H1 (cell line): ENCODE results near the gene SFMBT2. TPM values are rescaled to one million over a fixed set of nuclear protein-coding genes. Genes with fewer than 3 reads are reported as not detected.

Experiments
- CTCF ChIA-PET: fragments of 300-600 bp; sonication (Branson Sonifier 250); formaldehyde crosslinking; loops from one replicate; lab custom pipeline; 2021; ENCODE audit not compliant: partially characterized antibody; lab: Charles Lee
- POLR2A ChIA-PET: fragments of 300-600 bp; sonication (Branson Sonifier 250); formaldehyde crosslinking; loops from one replicate; lab custom pipeline; 2021; ENCODE audit warnings: inconsistent platforms; ENCODE audit not compliant: partially characterized antibody; lab: Charles Lee
- DNase-seq, 2 experiments: peaks; one replicate each; pipeline versions ENCODE4 v3.0.0 to v3.0.0-alpha.2; 2010 to 2022; ENCODE audit warnings: low spot score in 2 of 2, low read depth in 1 of 2, mixed read lengths in 1 of 2
- FAIRE-seq: peaks from 2 replicates; lab custom pipeline; 2011; peaks lifted over from hg19 to GRCh38; lab: Jason Lieb, UNC
- H2AFZ ChIP-seq: 2 replicates; pipeline ENCODE4 v1.8.1; 2012; ENCODE audit warnings: low read length, inconsistent platforms
- H2AK5ac ChIP-seq: 2 replicates; pipeline ENCODE4 v1.6.1; 2013; ENCODE audit warnings: low read depth, low read length
- H2BK120ac ChIP-seq: replicated peaks from 2 replicates; pipeline ENCODE3; 2013; ENCODE audit warnings: low read depth, low read length, inconsistent platforms
- H2BK12ac ChIP-seq: 2 replicates; pipeline ENCODE4 v1.6.1; 2013; ENCODE audit warnings: low read depth, low read length
- H2BK15ac ChIP-seq: 2 replicates; pipeline ENCODE4 v1.6.1; 2013; ENCODE audit warnings: low read length
- H2BK20ac ChIP-seq: 2 replicates; pipeline ENCODE4 v1.6.1; 2013; ENCODE audit warnings: low read length
- H2BK5ac ChIP-seq: 2 replicates; pipeline ENCODE4 v1.6.1; 2013; ENCODE audit warnings: low read depth, low read length
- H3K14ac ChIP-seq: 2 replicates; pipeline ENCODE4 v1.6.1; 2013; ENCODE audit warnings: inconsistent platforms; ENCODE audit not compliant: insufficient read length
- H3K18ac ChIP-seq: 2 replicates; pipeline ENCODE4 v1.6.1; 2013; ENCODE audit warnings: low read length; ENCODE audit errors: extremely low read depth
- H3K23ac ChIP-seq: 2 replicates; pipeline ENCODE4 v1.6.1; 2013; ENCODE audit warnings: inconsistent platforms; ENCODE audit not compliant: insufficient read length
- H3K23me2 ChIP-seq: 2 replicates; pipeline ENCODE4 v1.6.1; 2013; ENCODE audit warnings: low read depth, low read length
- H3K27ac ChIP-seq: 2 replicates; pipeline ENCODE4 v1.6.1; 2011; ENCODE audit warnings: low read depth, low read length, inconsistent platforms
- H3K27me3 ChIP-seq, 4 experiments: replicated peaks in 1 of 4; 1 replicate in 1 of 4; 2 replicates in 3 of 4; pipeline versions ENCODE4 v1.6.1 to v1.8.1; 2011 to 2013; ENCODE audit warnings: low read length in 3 of 4, mild to moderate bottlenecking in 3 of 4, inconsistent platforms in 2 of 4, mixed read lengths in 2 of 4, moderate library complexity in 1 of 4; ENCODE audit not compliant: control insufficient read depth in 3 of 4, insufficient read depth in 3 of 4; ENCODE audit errors: extremely low read depth in 1 of 4
- H3K36me3 ChIP-seq, 4 experiments: 2 replicates each; pipeline versions ENCODE4 v1.6.1 to v1.8.1; 2011 to 2013; ENCODE audit warnings: mild to moderate bottlenecking in 4 of 4, low read length in 3 of 4, moderate library complexity in 2 of 4, control low read depth in 1 of 4, inconsistent platforms in 1 of 4; ENCODE audit not compliant: insufficient read depth in 4 of 4, control insufficient read depth in 2 of 4
- H3K4ac ChIP-seq: replicated peaks from 2 replicates; pipeline ENCODE3; 2013; ENCODE audit warnings: low read length, low read depth, mixed read lengths, inconsistent platforms; ENCODE audit not compliant: insufficient read length
- H3K4me1 ChIP-seq, 4 experiments: replicated peaks in 1 of 4; 1 replicate in 1 of 4; 2 replicates in 3 of 4; pipeline versions ENCODE4 v1.6.1 to v1.8.1; 2011 to 2013; ENCODE audit warnings: low read length in 3 of 4, inconsistent platforms in 2 of 4, mixed read lengths in 1 of 4; ENCODE audit not compliant: insufficient read depth in 4 of 4, control insufficient read depth in 3 of 4
- H3K4me2 ChIP-seq, 2 experiments: 2 replicates each; pipeline versions ENCODE4 v1.6.1 to v1.8.1; 2011 to 2013; ENCODE audit warnings: low read depth in 2 of 2, low read length in 2 of 2, control low read depth in 1 of 2, inconsistent platforms in 1 of 2, mild to moderate bottlenecking in 1 of 2; ENCODE audit not compliant: insufficient read depth in 1 of 2
- H3K4me3 ChIP-seq, 4 experiments: fragments of 200-600, 300-600 bp in 1 of 4; sonication (generic), shearing (Covaris generic), sonication (Bioruptor Twin) in 1 of 4; 2 replicates each; pipeline versions ENCODE4 v1.5.1 to v1.8.1; 2011 to 2016; ENCODE audit warnings: low read length in 4 of 4, low read depth in 3 of 4, control low read depth in 2 of 4, inconsistent platforms in 2 of 4, mild to moderate bottlenecking in 2 of 4, mixed read lengths in 1 of 4, moderate library complexity in 1 of 4; ENCODE audit not compliant: insufficient read depth in 2 of 4; ENCODE audit errors: extremely low read depth in 1 of 4
- H3K56ac ChIP-seq: replicated peaks from 2 replicates; pipeline ENCODE3; 2013; ENCODE audit warnings: low read depth, mild to moderate bottlenecking, mixed read lengths, low read length, inconsistent platforms; ENCODE audit not compliant: insufficient read length
- H3K79me1 ChIP-seq: 2 replicates; pipeline ENCODE4 v1.6.1; 2013; ENCODE audit warnings: low read depth, low read length, control low read depth
- H3K79me2 ChIP-seq, 2 experiments: 2 replicates each; pipeline versions ENCODE4 v1.6.1 to v1.8.1; 2012 to 2013; ENCODE audit warnings: low read length in 2 of 2, mild to moderate bottlenecking in 2 of 2, inconsistent platforms in 1 of 2; ENCODE audit not compliant: insufficient read depth in 2 of 2, control insufficient read depth in 1 of 2
- H3K9ac ChIP-seq, 4 experiments: replicated peaks in 1 of 4; 1 replicate in 1 of 4; 2 replicates in 3 of 4; pipeline versions ENCODE4 v1.6.1 to v1.8.1; 2011 to 2013; ENCODE audit warnings: low read depth in 3 of 4, low read length in 3 of 4, control low read depth in 2 of 4, mild to moderate bottlenecking in 2 of 4, moderate library complexity in 2 of 4, inconsistent platforms in 1 of 4; ENCODE audit errors: extremely low read depth in 1 of 4
- H3K9me3 ChIP-seq, 2 experiments: 2 replicates each; pipeline versions ENCODE4 v1.6.1 to v1.8.1; 2012 to 2013; ENCODE audit warnings: mild to moderate bottlenecking in 2 of 2, moderate library complexity in 2 of 2, control low read depth in 1 of 2, inconsistent platforms in 1 of 2, low read depth in 1 of 2, low read length in 1 of 2, mixed read lengths in 1 of 2; ENCODE audit not compliant: insufficient read depth in 2 of 2
- H4K20me1 ChIP-seq, 2 experiments: replicated peaks in 1 of 2; 2 replicates each; pipeline versions ENCODE3 to v1.8.1; 2011 to 2013; ENCODE audit warnings: inconsistent platforms in 2 of 2, low read length in 2 of 2, mild to moderate bottlenecking in 1 of 2; ENCODE audit not compliant: insufficient read depth in 2 of 2, control insufficient read depth in 1 of 2
- H4K5ac ChIP-seq: 2 replicates; pipeline ENCODE4 v1.6.1; 2013; ENCODE audit warnings: low read length, low read depth, mixed read lengths, inconsistent platforms; ENCODE audit not compliant: insufficient read length
- H4K8ac ChIP-seq: 2 replicates; pipeline ENCODE4 v1.8.0; 2013; ENCODE audit warnings: mild to moderate bottlenecking, moderate library complexity, low read length, inconsistent platforms; ENCODE audit not compliant: insufficient read depth; ENCODE audit errors: extremely low read depth
- H4K91ac ChIP-seq: replicated peaks from 2 replicates; pipeline ENCODE3; 2013; ENCODE audit warnings: low read length, mixed read lengths, inconsistent platforms; ENCODE audit not compliant: insufficient read length
- EP300 ChIP-seq, 2 experiments: IDR thresholded peaks; 1 replicate in 1 of 2; 2 replicates in 1 of 2; pipeline ENCODE4 v1.6.1; 2011 to 2012; ENCODE audit warnings: low read depth in 2 of 2, low read length in 2 of 2, mild to moderate bottlenecking in 2 of 2, borderline replicate concordance in 1 of 2, inconsistent platforms in 1 of 2, moderate library complexity in 1 of 2
- GTF2F1 ChIP-seq: IDR thresholded peaks from 2 replicates; pipeline ENCODE4 v1.6.1; 2012; ENCODE audit warnings: low read depth, low read length, improper control_type of control experiment, borderline replicate concordance
- MAFK ChIP-seq: IDR thresholded peaks from 2 replicates; pipeline ENCODE4 v1.6.1; 2012; ENCODE audit warnings: low read depth, mild to moderate bottlenecking, improper control_type of control experiment, low read length
- NRF1 ChIP-seq: IDR thresholded peaks from 2 replicates; pipeline ENCODE4 v1.6.1; 2011; ENCODE audit warnings: mild to moderate bottlenecking, low read depth, low read length, improper control_type of control experiment
- RFX5 ChIP-seq: IDR thresholded peaks from 2 replicates; pipeline ENCODE4 v1.6.1; 2011; ENCODE audit warnings: low read depth, low read length, improper control_type of control experiment, borderline replicate concordance
- SIRT6 ChIP-seq: IDR thresholded peaks from one replicate; pipeline ENCODE4 v1.7.1; 2012; ENCODE audit warnings: low read length, inconsistent platforms
- TAF1 ChIP-seq: IDR thresholded peaks from 2 replicates; pipeline ENCODE4 v1.6.1; 2011; ENCODE audit warnings: mild to moderate bottlenecking, low read depth, low read length
- WGBS, 2 experiments: shearing (Covaris generic) in 1 of 2; methylation state at CpG; one replicate each; pipeline versions ENCODE4 v1.1.6 to v1.1.7; 2013 to 2015; ENCODE audit warnings: low lambda C conversion rate in 2 of 2, mixed read lengths in 2 of 2, inconsistent platforms in 1 of 2, low coverage in 1 of 2, missing lambda C conversion rate in 1 of 2; ENCODE audit not compliant: insufficient replicate concordance in 2 of 2, insufficient coverage in 1 of 2, insufficient read length in 1 of 2; ENCODE audit errors: extremely low coverage in 1 of 2, missing lambda C conversion rate in 1 of 2; 5-methylcytosine and 5-hydroxymethylcytosine counted together
- polyA plus RNA-seq, 7 experiments: library from polyadenylated mRNA; depleted of rRNA in 3 of 7; stranded (reverse) in 5 of 7; unstranded in 2 of 7; fragments of >200 nt in 5 of 7; fragments of 200-250 nt in 2 of 7; gene quantifications; 1 replicate in 5 of 7; 2 replicates in 1 of 7; 4 replicates in 1 of 7; pipeline versions ENCODE4 v1.2.1 to v1.2.3, GENCODE V29; 2011 to 2013; ENCODE audit warnings: missing spikeins in 2 of 7, mixed read lengths in 2 of 7
- total RNA-seq: library from RNA; stranded (reverse); fragmentation: NEBNext Ultra II Directional; extraction: Animal tissue kit (Norgen Biotek cat#: 25700); gene quantifications from 2 replicates; pipeline ENCODE4 v1.2.1, GENCODE V29; 2021
- TF ChIP-seq, protein P1 (sequence below): IDR thresholded peaks from 2 replicates; pipeline ENCODE4 v1.6.1; 2012; ENCODE audit warnings: inconsistent platforms

Gene SFMBT2
- total and polyA plus RNA-seq, 2 of the 8 experiments (the other 6 are each of a cell fraction or from before 2014, with no cell fraction given): 2.9 to 11.0 TPM

DNA sequence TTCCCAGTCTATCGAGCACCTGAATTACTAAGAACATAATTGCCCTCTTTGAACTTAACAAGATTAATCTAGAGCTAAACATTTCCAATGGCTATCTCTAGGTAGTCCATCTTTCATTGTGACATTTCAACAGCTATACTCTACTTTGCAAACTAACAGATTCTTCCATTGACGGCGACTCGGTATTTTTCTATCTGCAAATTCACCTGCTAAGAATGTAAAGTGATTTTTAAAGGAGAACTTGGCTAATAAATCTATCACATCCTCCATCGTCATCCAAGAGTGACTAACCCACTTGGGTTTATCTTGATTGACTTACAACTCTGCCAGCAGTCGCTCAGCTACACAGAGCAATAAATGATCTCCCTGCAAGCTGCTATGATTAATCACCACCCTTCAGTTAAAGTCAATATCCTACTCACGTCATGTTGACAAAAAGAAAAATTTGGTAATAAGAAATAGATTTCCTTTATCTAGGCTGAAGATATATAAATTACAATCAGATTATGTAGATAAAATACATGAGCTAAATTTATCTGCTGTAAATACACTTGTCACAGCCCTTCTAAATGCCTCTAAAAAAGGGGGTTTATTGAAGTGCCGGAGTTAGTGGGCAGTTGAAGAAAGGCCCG is 99.5 kb downstream of the SFMBT2 start:
- FAIRE-seq (no peak), DNase-seq (no peak)
- H4K20me1 ChIP-seq: no peaks in the 10 kb centered on the region
- H3K14ac ChIP-seq: no peak overlapping the region
- ChIA-PET CTCF (no interaction called here), POLR2A (interaction anchor here (1.0 kb wide), 1 partner anchor 10 kb away, joined by 3 read pairs; no protein-coding TSS in a partner anchor)
- H2BK20ac ChIP-seq: no peak overlapping the region
- H3K79me1 ChIP-seq: peaks cover 4% of the 10 kb centered on the region; the same call in 1 of the 2 replicates
- no peak overlapping the region for H3K56ac ChIP-seq
- no peaks in the 10 kb centered on the region for H3K4me1 ChIP-seq
- no peak overlapping the region for H2BK12ac ChIP-seq
- no peak overlapping the region for H2AFZ ChIP-seq
- H3K79me2 ChIP-seq: peaks cover 2 to 18% of the 10 kb centered on the region in 2 experiments; a peak in 2 of 4 replicates
- no peak overlapping the region for H3K4ac ChIP-seq
- H3K36me3 ChIP-seq: no peaks in the 10 kb centered on the region
- no peak overlapping the region for H4K91ac ChIP-seq
- no peak overlapping the region for H2BK5ac ChIP-seq
- H2BK120ac ChIP-seq: no peak overlapping the region
- 95% methylated on average over 9 of the region's 9 CpGs; no CpG with 5 or more reads in 1 of the 2 experiments for WGBS, 2 experiments
- H3K18ac ChIP-seq: no peak overlapping the region
- H3K9me3 ChIP-seq: no peaks in the 10 kb centered on the region
- H3K4me2 ChIP-seq: no peak overlapping the region
- no peak overlapping the region for H4K8ac ChIP-seq
- no peak overlapping the region for H2BK15ac ChIP-seq
- H3K4me3 ChIP-seq: no peak overlapping the region
- H3K27me3 ChIP-seq: no peaks in the 10 kb centered on the region
- no peaks in the 10 kb centered on the region for H3K23me2 ChIP-seq
- TF ChIP-seq RFX5 (no peak), SIRT6 (no peak), EP300 (IDR thresholded peaks at IDR 0.05; ENCODE audit: borderline replicate concordance in 1 of 2, low read depth in 2 of 2, low read length in 2 of 2) (no peak), TAF1 (no peak), MAFK (no peak), NRF1 (no peak), GTF2F1 (no peak)
- TF ChIP-seq, protein P1, sequence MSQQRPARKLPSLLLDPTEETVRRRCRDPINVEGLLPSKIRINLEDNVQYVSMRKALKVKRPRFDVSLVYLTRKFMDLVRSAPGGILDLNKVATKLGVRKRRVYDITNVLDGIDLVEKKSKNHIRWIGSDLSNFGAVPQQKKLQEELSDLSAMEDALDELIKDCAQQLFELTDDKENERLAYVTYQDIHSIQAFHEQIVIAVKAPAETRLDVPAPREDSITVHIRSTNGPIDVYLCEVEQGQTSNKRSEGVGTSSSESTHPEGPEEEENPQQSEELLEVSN: no peak
- no peak overlapping the region for H3K27ac ChIP-seq
- H3K9ac ChIP-seq: no peak overlapping the region
- no peak overlapping the region for H3K23ac ChIP-seq
- no peak overlapping the region for H2AK5ac ChIP-seq
- no peak overlapping the region for H4K5ac ChIP-seq
